Measurements from ENCODE around the gene MPL. TPM values are rescaled to one million over a fixed set of nuclear protein-coding genes. Genes with fewer than 3 reads are reported as not detected.

Gene MPL
- total and polyA plus RNA-seq, 11 donors: 0.11 to 0.98 (median 0.48) TPM; not detected in 1

GRCh38 chr1:43316738-43317520 is 20.7 kb upstream of the MPL start:
- H3K9me3 ChIP-seq: no peaks in the 10 kb centered on the region
- ATAC-seq (no peak), DNase-seq (no peak)
- 90 to 92% (median 92%) methylated on average over 14 to 16 of the region's 16 CpGs for WGBS, 4 donors
- no peak overlapping the region for H3K27ac ChIP-seq
- TF ChIP-seq POLR2A (IDR thresholded peaks at IDR 0.05) (no peak), CTCF (IDR thresholded peaks at IDR 0.05) (peak in 1 of 12 donors; percentile 20)
- intact Hi-C loops (cut with DNase I): no loop called here
- H3K4me3 ChIP-seq: no peak overlapping the region
- H3K27me3 ChIP-seq: no peaks in the 10 kb centered on the region
- H3K4me1 ChIP-seq: no peaks in the 10 kb centered on the region
- H3K36me3 ChIP-seq: peaks cover 0 to 63% (median 7%) of the 10 kb centered on the region in 9 donors

GRCh38 chr1:43317817-43318471 is 19.7 kb upstream of the MPL start:
- WGBS, 4 donors: 86 to 92% (median 90%) methylated on average over 15 of the region's 15 CpGs
- H3K4me3 ChIP-seq: no peak overlapping the region
- intact Hi-C loops (cut with DNase I): no loop called here
- H3K27me3 ChIP-seq: no peaks in the 10 kb centered on the region
- TF ChIP-seq POLR2A (IDR thresholded peaks at IDR 0.05) (no peak), CTCF (IDR thresholded peaks at IDR 0.05) (no peak)
- no peak overlapping the region for H3K27ac ChIP-seq
- ATAC-seq: no peak
- H3K36me3 ChIP-seq: peaks cover 0 to 64% (median 7%) of the 10 kb centered on the region in 9 donors
- no peaks in the 10 kb centered on the region for H3K9me3 ChIP-seq
- DNase-seq: no peak
- no peaks in the 10 kb centered on the region for H3K4me1 ChIP-seq

GRCh38 chr1:43318831-43319230 is 18.8 kb upstream of the MPL start:
- 79 to 88% (median 87%) methylated on average over 4 of the region's 4 CpGs for WGBS, 4 donors
- Histone ChIP-seq H3K9me3 (no peaks in the 10 kb centered on the region), H3K36me3 (peaks cover 0 to 67% (median 7%) of the 10 kb centered on the region in 9 donors), H3K27me3 (no peaks in the 10 kb centered on the region), H3K4me3 (no peak overlapping the region), H3K4me1 (no peaks in the 10 kb centered on the region), H3K27ac (no peak overlapping the region)
- TF ChIP-seq POLR2A (IDR thresholded peaks at IDR 0.05) (no peak), CTCF (IDR thresholded peaks at IDR 0.05) (no peak)
- DNase-seq (no peak), ATAC-seq (no peak)
- intact Hi-C loops (cut with DNase I): no loop called here

- ATAC-seq (no peak), DNase-seq (no peak)
- H3K27ac ChIP-seq: no peak overlapping the region
- no peaks in the 10 kb centered on the region for H3K4me1 ChIP-seq
- TF ChIP-seq POLR2A (IDR thresholded peaks at IDR 0.05) (no peak), CTCF (IDR thresholded peaks at IDR 0.05) (no peak)
- no peaks in the 10 kb centered on the region for H3K27me3 ChIP-seq
- intact Hi-C loops (cut with DNase I): no loop called here
- WGBS, 4 donors: 96 to 98% (median 97%) methylated on average over 5 of the region's 5 CpGs
- peaks cover 0 to 67% (median 7%) of the 10 kb centered on the region in 9 donors for H3K36me3 ChIP-seq
- H3K9me3 ChIP-seq: peaks cover 0 to 2% (median 0%) of the 10 kb centered on the region in 12 donors
- no peak overlapping the region for H3K4me3 ChIP-seq
Observed at GRCh38 chr1:43319288-43319687, 18.3 kb upstream of the MPL start.
